Muscle layer of colon (tissue), 2 donors: ENCODE measurements around the gene CAPN14.

Experiments used
- H3K27ac ChIP-seq: one replicate; pipeline ENCODE4 v1.7.0; 2013; ENCODE audit warnings: low read depth, mild to moderate bottlenecking, low read length, moderate library complexity
- H3K27me3 ChIP-seq, 2 donors: one replicate each; pipeline ENCODE4 v1.7.0; 2013; ENCODE audit warnings: low read length in 2 of 2, mild to moderate bottlenecking in 2 of 2; ENCODE audit not compliant: insufficient read depth in 2 of 2, control insufficient read depth in 1 of 2
- H3K36me3 ChIP-seq: one replicate; pipeline ENCODE4 v1.7.0; 2013; ENCODE audit warnings: mild to moderate bottlenecking, low read length; ENCODE audit not compliant: insufficient read depth
- H3K4me1 ChIP-seq: one replicate; pipeline ENCODE4 v1.7.0; 2013; ENCODE audit warnings: mild to moderate bottlenecking, low read length; ENCODE audit not compliant: insufficient read depth
- H3K4me3 ChIP-seq, 2 donors: one replicate each; pipeline ENCODE4 v1.7.0; 2013; ENCODE audit warnings: low read length in 2 of 2, low read depth in 1 of 2, mild to moderate bottlenecking in 1 of 2, moderate library complexity in 1 of 2
- H3K9ac ChIP-seq: one replicate; pipeline ENCODE4 v1.7.0; 2013; ENCODE audit warnings: low read length
- H3K9me3 ChIP-seq: one replicate; pipeline ENCODE4 v1.7.0; 2013; ENCODE audit warnings: mild to moderate bottlenecking, low read length
- donor health status: abdominal sarcoma.
- donor health status: Adenocarcinoma of cecum.

Gene CAPN14

DNA sequence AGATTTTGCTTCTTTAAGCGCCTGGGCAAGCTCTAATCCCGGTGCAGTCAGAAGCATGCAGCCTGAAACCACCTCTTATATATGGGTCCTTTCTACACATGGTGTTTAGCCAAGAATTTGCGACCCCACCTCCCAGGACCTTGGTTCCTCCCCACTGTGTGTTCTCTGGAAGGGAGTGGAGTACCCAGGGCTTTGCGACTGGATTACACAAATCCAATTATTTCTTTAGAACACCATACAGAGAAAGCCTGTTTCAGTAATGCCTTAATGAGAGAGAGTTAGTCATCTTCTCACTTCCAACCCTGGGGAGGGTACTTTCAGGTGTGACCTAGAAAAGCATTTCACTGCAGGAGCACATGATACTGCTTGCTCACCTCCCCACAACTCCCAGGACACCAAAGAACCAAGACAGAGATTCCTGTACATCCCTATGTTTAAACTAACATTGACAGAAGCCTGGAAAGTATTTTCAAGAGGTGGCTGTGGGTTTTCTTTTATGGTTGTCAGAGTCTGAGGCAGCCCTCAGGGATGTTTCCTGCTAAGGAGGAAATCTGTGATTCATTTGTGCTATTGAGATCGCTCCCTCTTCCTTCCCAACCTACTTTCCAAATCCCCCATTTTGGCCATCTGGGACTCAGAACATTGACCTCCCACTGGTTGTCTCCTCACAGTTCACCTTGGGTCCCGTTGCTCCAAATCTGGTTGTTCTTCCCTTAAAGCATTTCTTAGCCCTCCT, at the start of gene CAPN14:
Gene CAPN14 (minus strand): TSS at position 51 of the 736 bp plus-strand sequence. CDS start 12,068 bp downstream, outside the sequence.
- Histone ChIP-seq H3K4me1 (peaks cover 6% of the 10 kb centered on the region), H3K9ac (no peak within 1 kb of the TSS), H3K36me3 (no peaks in the 10 kb centered on the region), H3K4me3 (no peak within 1 kb of the TSS), H3K27ac (no peak within 1 kb of the TSS), H3K27me3 (no peaks in the 10 kb centered on the region), H3K9me3 (no peaks in the 10 kb centered on the region)

DNA sequence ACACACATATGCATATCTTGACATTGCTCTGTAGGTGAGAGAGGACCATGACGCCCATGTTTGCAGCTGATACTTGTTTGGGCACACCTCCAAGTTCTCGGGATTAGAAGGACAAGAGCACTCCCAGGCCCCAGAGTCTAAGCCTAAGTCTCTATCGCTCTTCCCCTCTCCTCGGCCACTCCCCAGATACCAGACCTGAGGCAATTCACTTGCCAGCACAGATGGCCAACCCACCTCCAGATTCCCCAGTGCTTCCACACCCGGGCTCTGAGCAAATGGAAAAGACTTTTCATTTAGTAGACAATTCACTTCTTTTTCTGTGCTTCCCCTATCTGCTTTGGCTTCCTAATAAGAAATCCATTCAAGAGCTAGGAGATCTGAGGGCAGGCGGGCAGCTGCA, 49.5 kb upstream of the CAPN14 start:
- H3K36me3 ChIP-seq = no peaks in the 10 kb centered on the region
- no peak overlapping the region for H3K27ac ChIP-seq
- no peaks in the 10 kb centered on the region for H3K4me1 ChIP-seq
- no peaks in the 10 kb centered on the region for H3K27me3 ChIP-seq
- H3K9me3 ChIP-seq = no peaks in the 10 kb centered on the region
- no peak overlapping the region for H3K4me3 ChIP-seq
- H3K9ac ChIP-seq = no peak overlapping the region

- Histone ChIP-seq H3K9me3 (no peaks in the 10 kb centered on the region), H3K27me3 (no peaks in the 10 kb centered on the region), H3K4me1 (no peaks in the 10 kb centered on the region), H3K4me3 (no peak overlapping the region), H3K27ac (no peak overlapping the region), H3K9ac (no peak overlapping the region), H3K36me3 (no peaks in the 10 kb centered on the region)
These were observed 47.9 kb upstream of the CAPN14 start for GRCh38 chr2:31265234-31265633.

DNA sequence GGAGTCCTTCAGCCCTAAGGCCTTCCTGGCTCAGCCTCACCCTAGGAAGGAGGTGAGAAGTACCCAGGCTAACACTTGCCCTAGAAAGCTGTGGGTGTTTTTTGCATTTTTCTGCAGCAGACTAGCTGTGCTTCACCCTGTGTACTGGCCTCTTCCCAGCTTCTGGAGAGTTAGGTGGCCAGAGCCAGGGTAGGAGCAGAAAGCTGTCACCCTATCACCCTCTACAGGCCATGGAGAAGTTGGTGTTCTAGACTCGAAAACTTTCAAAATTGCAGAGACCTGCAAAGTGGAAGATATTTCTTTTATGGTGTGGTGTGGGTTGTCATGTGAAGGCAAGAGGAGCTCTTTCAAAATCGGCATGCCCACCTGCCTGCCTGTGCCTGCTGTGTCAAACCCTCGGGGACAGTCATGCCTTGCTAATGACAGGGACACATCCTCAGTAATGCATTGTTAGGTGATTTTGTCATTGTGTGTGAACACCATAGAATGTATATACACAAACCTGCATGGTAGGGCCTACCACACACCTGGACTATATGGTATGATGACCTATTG, 46.4 kb upstream of the CAPN14 start:
- Histone ChIP-seq H3K9ac (no peak overlapping the region), H3K27ac (no peak overlapping the region)

GRCh38 chr2:31260870-31261269, 43.6 kb upstream of the CAPN14 start:
- Histone ChIP-seq H3K4me1 (no peaks in the 10 kb centered on the region), H3K9me3 (no peaks in the 10 kb centered on the region), H3K36me3 (no peaks in the 10 kb centered on the region), H3K27me3 (no peaks in the 10 kb centered on the region), H3K9ac (no peak overlapping the region), H3K4me3 (no peak overlapping the region), H3K27ac (no peak overlapping the region)

More for the DNA sequence above, 46.4 kb upstream of the CAPN14 start:
- H3K9me3 ChIP-seq = no peaks in the 10 kb centered on the region
- H3K36me3 ChIP-seq = no peaks in the 10 kb centered on the region
- H3K4me1 ChIP-seq = no peaks in the 10 kb centered on the region
- H3K27me3 ChIP-seq = no peaks in the 10 kb centered on the region
- H3K4me3 ChIP-seq = no peak overlapping the region

- Histone ChIP-seq H3K4me1 (no peaks in the 10 kb centered on the region), H3K27ac (no peak overlapping the region), H3K4me3 (no peak overlapping the region), H3K36me3 (no peaks in the 10 kb centered on the region), H3K27me3 (no peaks in the 10 kb centered on the region), H3K9me3 (no peaks in the 10 kb centered on the region), H3K9ac (no peak overlapping the region)
These were observed 41.8 kb upstream of the CAPN14 start for GRCh38 chr2:31259075-31259474.

- no peaks in the 10 kb centered on the region for H3K36me3 ChIP-seq
- H3K27me3 ChIP-seq = no peaks in the 10 kb centered on the region
- H3K4me1 ChIP-seq = no peaks in the 10 kb centered on the region
- H3K9me3 ChIP-seq = no peaks in the 10 kb centered on the region
- H3K9ac ChIP-seq = no peak overlapping the region
- H3K27ac ChIP-seq = no peak overlapping the region
- H3K4me3 ChIP-seq = no peak overlapping the region
These were observed 41.0 kb upstream of the CAPN14 start for GRCh38 chr2:31258351-31258750.

DNA sequence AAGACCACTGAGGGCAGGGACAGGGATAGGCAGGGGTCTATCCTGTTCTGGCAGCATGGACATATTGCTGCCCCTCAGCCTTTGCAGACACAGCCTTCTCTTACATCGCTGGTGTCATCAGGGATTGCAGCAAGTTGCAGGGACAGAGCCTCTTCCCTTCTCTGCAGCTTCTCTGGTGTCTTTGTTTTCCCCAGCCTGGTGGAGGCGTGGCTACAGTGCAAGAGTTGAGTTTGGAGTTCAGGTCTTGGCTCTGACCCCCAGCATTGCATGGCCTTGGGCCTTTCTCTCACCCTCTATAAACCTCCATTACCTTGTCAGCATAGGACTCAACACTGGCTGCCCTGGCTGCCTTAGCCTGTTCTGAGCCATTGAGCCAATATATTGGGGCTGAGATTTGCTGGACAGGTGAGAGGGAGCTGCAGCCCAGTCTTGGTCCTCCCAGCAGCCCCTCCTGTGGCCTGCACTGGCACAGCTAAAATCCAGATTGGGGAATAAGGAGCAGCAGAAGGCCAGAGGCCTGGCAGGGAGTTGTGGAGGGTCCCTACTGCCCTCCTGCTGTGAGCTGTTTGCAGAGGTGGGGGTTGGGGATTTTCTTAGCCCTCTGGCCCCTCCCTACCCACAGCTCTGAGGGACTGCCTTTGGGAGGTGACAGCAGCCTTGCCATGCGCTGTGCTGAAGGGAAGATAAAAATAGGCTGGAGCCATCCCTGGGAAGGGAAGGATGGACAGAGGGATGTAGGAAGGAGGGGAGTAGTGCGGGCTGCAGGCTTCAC, 39.5 kb upstream of the CAPN14 start:
- no peaks in the 10 kb centered on the region for H3K27me3 ChIP-seq
- H3K36me3 ChIP-seq = no peaks in the 10 kb centered on the region
- no peak overlapping the region for H3K4me3 ChIP-seq
- H3K9me3 ChIP-seq = no peaks in the 10 kb centered on the region
- H3K4me1 ChIP-seq = no peaks in the 10 kb centered on the region
- no peak overlapping the region for H3K9ac ChIP-seq
- H3K27ac ChIP-seq = no peak overlapping the region

DNA sequence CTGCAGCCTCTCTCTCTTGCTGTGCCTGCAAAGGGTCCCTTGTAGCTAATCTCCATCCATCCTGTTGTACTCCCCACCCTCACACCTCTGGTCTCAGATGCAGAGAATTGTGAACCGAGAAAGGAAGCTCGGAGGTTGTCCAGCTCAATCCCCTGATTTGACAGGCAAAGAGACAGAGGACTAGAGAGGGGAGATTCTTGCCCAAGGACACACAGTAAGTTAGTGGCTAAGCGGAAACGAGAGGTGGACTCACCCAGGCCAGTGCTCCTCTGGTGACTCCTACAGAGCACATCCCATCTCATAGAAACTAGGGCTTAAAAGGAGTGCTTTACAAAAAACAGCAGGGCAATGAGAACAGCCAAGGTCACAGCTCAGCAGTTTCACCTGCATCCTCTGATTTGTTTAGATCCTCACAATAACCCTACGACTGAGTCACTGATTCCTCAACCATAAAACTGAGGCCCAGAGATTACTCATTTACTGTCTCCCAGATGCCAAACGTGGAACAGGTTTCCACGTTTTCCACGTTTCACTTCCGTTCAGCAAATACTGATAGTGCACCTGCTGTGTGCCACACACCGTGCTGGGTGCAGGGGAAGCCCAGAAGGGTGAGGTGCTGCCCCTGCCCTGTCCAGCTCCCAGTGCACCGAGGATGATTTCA, 38.7 kb upstream of the CAPN14 start:
- Histone ChIP-seq H3K9me3 (no peaks in the 10 kb centered on the region), H3K9ac (no peak overlapping the region), H3K27ac (no peak overlapping the region), H3K4me1 (no peaks in the 10 kb centered on the region), H3K27me3 (no peaks in the 10 kb centered on the region), H3K36me3 (no peaks in the 10 kb centered on the region), H3K4me3 (no peak overlapping the region)

- Histone ChIP-seq H3K9ac (no peak overlapping the region), H3K4me1 (no peaks in the 10 kb centered on the region), H3K36me3 (peaks cover 2% of the 10 kb centered on the region), H3K27me3 (no peaks in the 10 kb centered on the region), H3K4me3 (no peak overlapping the region), H3K9me3 (no peaks in the 10 kb centered on the region), H3K27ac (no peak overlapping the region)
These were observed 37.2 kb upstream of the CAPN14 start for GRCh38 chr2:31254237-31255203.
